Activated naive CD4-positive, alpha-beta T cell treated with anti-CD3 and anti-CD28 coated beads, Interleukin-2, amount 50 U/mL, for 72 hours (primary cell): Measurements from ENCODE around the gene GYS1. TPM values are rescaled to one million over a fixed set of nuclear protein-coding genes. Genes with fewer than 3 reads are reported as not detected.
A peak's percentile ranks its signal among the peaks of the same experiment; 100 is the strongest.

ENCODE experiments used
- ATAC-seq, 2 donors: fragments of 150-1000 bp; cut with Tn5 transposase; 2 replicates each; pipeline ENCODE4 v1.10.0; 2021; ENCODE audit warnings: mild to moderate bottlenecking in 2 of 2, moderate library complexity in 2 of 2
- DNase-seq, 2 donors: peaks; one replicate each; pipeline ENCODE4 v3.0.0; 2021 to 2022; ENCODE audit warnings: low spot score in 2 of 2
- H3K27ac Mint-ChIP-seq, 2 donors: one replicate each; pipeline ENCODE4 v1.8.0; 2022; ENCODE audit warnings: mild to moderate bottlenecking in 2 of 2, mixed read lengths in 2 of 2
- H3K36me3 Mint-ChIP-seq, 2 donors: one replicate each; pipeline ENCODE4 v1.8.0; 2022; ENCODE audit warnings: mixed read lengths in 2 of 2
- H3K9me3 Mint-ChIP-seq, 2 donors: one replicate each; pipeline ENCODE4 v1.8.0; 2022; ENCODE audit warnings: mixed read lengths in 2 of 2
- total RNA-seq, 2 donors: library from RNA; stranded (reverse); gene quantifications; one replicate each; pipeline ENCODE4 v1.2.3, GENCODE V29; 2022

The GYS1 gene
- total RNA-seq, 2 donors from 2014 or later, result 44.8 to 104 TPM

GRCh38 chr19:49004133-49004532, 11.0 kb upstream of the GYS1 start:
- no peaks in the 10 kb centered on the region for H3K9me3 Mint-ChIP-seq
- ATAC-seq, result no peak
- DNase-seq, result no peak
- no peaks in the 10 kb centered on the region for H3K36me3 Mint-ChIP-seq
- H3K27ac Mint-ChIP-seq, result no peak overlapping the region

GRCh38 chr19:48999481-49000325, 6.6 kb upstream of the GYS1 start:
- peak in 1 of 2 donors; percentile 68 for DNase-seq
- Mint-ChIP-seq H3K27ac (no peak overlapping the region), H3K9me3 (no peaks in the 10 kb centered on the region), H3K36me3 (peaks cover 0 to 8% of the 10 kb centered on the region in 2 donors)
- ATAC-seq, result peak; percentile 84 to 86

GRCh38 chr19:48997972-48998371, 4.9 kb upstream of the GYS1 start:
- no peak overlapping the region for H3K27ac Mint-ChIP-seq
- H3K9me3 Mint-ChIP-seq, result no peaks in the 10 kb centered on the region
- ATAC-seq, result no peak
- peak in 1 of 2 donors; percentile 73 for DNase-seq
- peaks cover 11 to 20% of the 10 kb centered on the region in 2 donors for H3K36me3 Mint-ChIP-seq

GRCh38 chr19:48994035-48994386, 902 bp upstream of the GYS1 start:
- ATAC-seq (no peak), DNase-seq (no peak)
- Mint-ChIP-seq H3K9me3 (no peaks in the 10 kb centered on the region), H3K27ac (peak overlapping the region; percentile 96 to 97), H3K36me3 (peaks cover 20 to 27% of the 10 kb centered on the region in 2 donors)

GRCh38 chr19:48992581-48993174, 431 bp downstream of the GYS1 start:
- H3K27ac Mint-ChIP-seq, result peak overlapping the region; percentile 84 to 96
- peak in 1 of 2 donors; percentile 22 for DNase-seq
- no peak for ATAC-seq
- H3K9me3 Mint-ChIP-seq, result no peaks in the 10 kb centered on the region
- H3K36me3 Mint-ChIP-seq, result peaks cover 20 to 32% of the 10 kb centered on the region in 2 donors

GRCh38 chr19:48991873-48992580, 1.1 kb downstream of the GYS1 start:
- H3K9me3 Mint-ChIP-seq, result no peaks in the 10 kb centered on the region
- peak overlapping the region; percentile 84 to 96 for H3K27ac Mint-ChIP-seq
- DNase-seq (no peak), ATAC-seq (no peak)
- H3K36me3 Mint-ChIP-seq, result peaks cover 20 to 38% of the 10 kb centered on the region in 2 donors

- peaks cover 20 to 38% of the 10 kb centered on the region in 2 donors for H3K36me3 Mint-ChIP-seq
- peak overlapping the region in 1 of 2 donors; percentile 80 for H3K27ac Mint-ChIP-seq
Measured at GRCh38 chr19:48991011-48991609, 2.0 kb downstream of the GYS1 start.

GRCh38 chr19:48990400-48990799, 2.7 kb downstream of the GYS1 start:
- no peaks in the 10 kb centered on the region for H3K9me3 Mint-ChIP-seq
- H3K36me3 Mint-ChIP-seq, result peaks cover 19 to 38% of the 10 kb centered on the region in 2 donors
- DNase-seq (no peak), ATAC-seq (no peak)
- peak overlapping the region; percentile 20 to 90 for H3K27ac Mint-ChIP-seq

More at GRCh38 chr19:48991011-48991609, 2.0 kb downstream of the GYS1 start:
- DNase-seq, result no peak
- H3K9me3 Mint-ChIP-seq, result no peaks in the 10 kb centered on the region
- no peak for ATAC-seq

GRCh38 chr19:48989701-48990291, 3.3 kb downstream of the GYS1 start:
- Mint-ChIP-seq H3K36me3 (peaks cover 13 to 38% of the 10 kb centered on the region in 2 donors), H3K27ac (peak overlapping the region; percentile 20 to 90), H3K9me3 (no peaks in the 10 kb centered on the region)
- DNase-seq, result no peak
- no peak for ATAC-seq

GRCh38 chr19:48988860-48989259, 4.2 kb downstream of the GYS1 start:
- Mint-ChIP-seq H3K36me3 (peaks cover 5 to 32% of the 10 kb centered on the region in 2 donors), H3K9me3 (no peaks in the 10 kb centered on the region), H3K27ac (no peak overlapping the region)
- ATAC-seq (no peak), DNase-seq (no peak)

GRCh38 chr19:48988286-48988685, 4.8 kb downstream of the GYS1 start:
- no peak for ATAC-seq
- Mint-ChIP-seq H3K36me3 (peaks cover 0 to 28% of the 10 kb centered on the region in 2 donors), H3K27ac (peak overlapping the region; percentile 1 to 16), H3K9me3 (no peaks in the 10 kb centered on the region)
- DNase-seq, result no peak

GRCh38 chr19:48987323-48987722, 5.8 kb downstream of the GYS1 start:
- DNase-seq (no peak), ATAC-seq (peak; percentile 19 to 30)
- Mint-ChIP-seq H3K36me3 (peaks cover 0 to 21% of the 10 kb centered on the region in 2 donors), H3K9me3 (no peaks in the 10 kb centered on the region), H3K27ac (peak overlapping the region in 1 of 2 donors; percentile 16)

- no peak for ATAC-seq
- no peak for DNase-seq
- Mint-ChIP-seq H3K36me3 (peaks cover 0 to 23% of the 10 kb centered on the region in 2 donors), H3K27ac (no peak overlapping the region), H3K9me3 (no peaks in the 10 kb centered on the region)
Measured at GRCh38 chr19:48986211-48986610, 6.9 kb downstream of the GYS1 start.

- DNase-seq (no peak), ATAC-seq (no peak)
- Mint-ChIP-seq H3K9me3 (no peaks in the 10 kb centered on the region), H3K36me3 (peaks cover 0 to 23% of the 10 kb centered on the region in 2 donors), H3K27ac (no peak overlapping the region)
Measured at GRCh38 chr19:48985711-48986110, 7.4 kb downstream of the GYS1 start.

GRCh38 chr19:48982280-48982679, 10.8 kb downstream of the GYS1 start:
- no peak for ATAC-seq
- Mint-ChIP-seq H3K27ac (no peak overlapping the region), H3K9me3 (no peaks in the 10 kb centered on the region), H3K36me3 (peaks cover 6 to 21% of the 10 kb centered on the region in 2 donors)
- no peak for DNase-seq

- peaks cover 6 to 24% of the 10 kb centered on the region in 2 donors for H3K36me3 Mint-ChIP-seq
- no peak overlapping the region for H3K27ac Mint-ChIP-seq
- DNase-seq, result no peak
- no peaks in the 10 kb centered on the region for H3K9me3 Mint-ChIP-seq
- no peak for ATAC-seq
Measured at GRCh38 chr19:48977061-48977460, 16.0 kb downstream of the GYS1 start.
